Measurements from ENCODE around the gene MAP2K1. TPM values are rescaled to one million over a fixed set of nuclear protein-coding genes. Genes with fewer than 3 reads are reported as not detected.

Gene MAP2K1
- total RNA-seq, 1 donor from 2014 or later, result 84.3 TPM

DNA sequence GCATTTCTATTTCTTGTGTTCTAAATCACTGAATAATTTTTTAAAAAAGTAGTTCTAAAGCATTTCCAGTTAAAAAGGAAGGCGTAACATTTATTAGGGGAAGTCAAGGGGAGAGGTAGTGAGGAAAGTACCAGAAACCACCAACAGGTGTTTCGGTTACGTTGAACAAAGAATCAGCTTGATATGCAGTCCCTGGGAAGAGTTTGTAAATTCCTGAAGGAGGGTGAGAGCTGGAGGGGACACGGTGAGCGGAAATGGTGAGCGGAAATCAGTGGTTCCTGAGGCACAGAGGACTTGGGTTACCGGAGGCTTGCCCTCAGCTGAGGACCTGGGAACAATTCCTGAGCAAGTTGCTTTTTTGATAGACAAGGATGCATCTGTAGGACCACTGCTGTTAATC, 17.8 kb downstream of the MAP2K1 start:
- no peak for DNase-seq (ENCODE audit: low read depth)
- no peak overlapping the region for H3K4me3 ChIP-seq (ENCODE audit: low read depth, low read length)
- TF ChIP-seq, protein P1, sequence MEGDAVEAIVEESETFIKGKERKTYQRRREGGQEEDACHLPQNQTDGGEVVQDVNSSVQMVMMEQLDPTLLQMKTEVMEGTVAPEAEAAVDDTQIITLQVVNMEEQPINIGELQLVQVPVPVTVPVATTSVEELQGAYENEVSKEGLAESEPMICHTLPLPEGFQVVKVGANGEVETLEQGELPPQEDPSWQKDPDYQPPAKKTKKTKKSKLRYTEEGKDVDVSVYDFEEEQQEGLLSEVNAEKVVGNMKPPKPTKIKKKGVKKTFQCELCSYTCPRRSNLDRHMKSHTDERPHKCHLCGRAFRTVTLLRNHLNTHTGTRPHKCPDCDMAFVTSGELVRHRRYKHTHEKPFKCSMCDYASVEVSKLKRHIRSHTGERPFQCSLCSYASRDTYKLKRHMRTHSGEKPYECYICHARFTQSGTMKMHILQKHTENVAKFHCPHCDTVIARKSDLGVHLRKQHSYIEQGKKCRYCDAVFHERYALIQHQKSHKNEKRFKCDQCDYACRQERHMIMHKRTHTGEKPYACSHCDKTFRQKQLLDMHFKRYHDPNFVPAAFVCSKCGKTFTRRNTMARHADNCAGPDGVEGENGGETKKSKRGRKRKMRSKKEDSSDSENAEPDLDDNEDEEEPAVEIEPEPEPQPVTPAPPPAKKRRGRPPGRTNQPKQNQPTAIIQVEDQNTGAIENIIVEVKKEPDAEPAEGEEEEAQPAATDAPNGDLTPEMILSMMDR (conservative IDR thresholded peaks at IDR 0.05; ENCODE audit: low read depth, low read length), result peak; percentile 14

DNA sequence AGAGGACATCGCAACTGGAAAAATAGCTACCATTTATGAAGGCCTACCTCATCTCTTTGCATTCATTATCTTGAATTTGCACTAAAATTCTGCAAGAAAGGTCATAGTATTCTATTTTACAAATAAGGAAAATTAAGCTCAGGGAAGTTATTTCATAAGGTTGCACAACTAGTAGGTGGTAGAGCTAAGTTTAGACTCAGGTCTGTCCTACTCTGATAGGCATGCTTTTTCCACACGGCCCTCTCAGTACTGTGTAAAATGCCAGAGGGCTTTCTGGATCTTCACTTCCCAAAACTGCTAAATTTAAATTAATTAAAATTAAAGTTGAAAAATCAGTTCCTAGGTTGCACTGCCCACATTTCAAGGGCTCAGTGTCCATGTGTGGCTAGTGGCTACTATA, 18.3 kb downstream of the MAP2K1 start:
- TF ChIP-seq, protein P1 (conservative IDR thresholded peaks at IDR 0.05; ENCODE audit: low read depth, low read length), result no peak
- DNase-seq (ENCODE audit: low read depth), result no peak
- no peak overlapping the region for H3K4me3 ChIP-seq (ENCODE audit: low read depth, low read length)

DNA sequence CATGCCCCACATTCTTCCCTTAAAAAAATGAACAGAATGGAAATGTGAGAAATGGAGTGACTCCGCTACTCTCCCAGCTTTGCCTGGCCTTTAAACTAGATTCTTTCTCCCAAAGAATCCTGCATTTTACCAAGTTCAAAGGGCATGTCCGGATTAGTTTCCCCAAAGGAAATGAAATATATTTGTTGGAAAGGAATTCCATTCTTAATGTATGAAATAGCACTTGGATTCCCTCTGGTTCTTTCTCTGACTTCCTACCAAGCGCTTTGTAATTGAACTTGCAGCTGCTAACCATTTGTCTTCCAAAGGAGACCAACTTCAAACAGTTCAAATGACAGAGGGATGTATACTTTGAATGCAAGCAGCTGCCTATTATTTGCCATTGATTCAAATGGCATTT, 18.9 kb downstream of the MAP2K1 start:
- TF ChIP-seq, protein P1 (conservative IDR thresholded peaks at IDR 0.05; ENCODE audit: low read depth, low read length), result no peak
- DNase-seq (ENCODE audit: low read depth), result no peak
- H3K4me3 ChIP-seq (ENCODE audit: low read depth, low read length), result no peak overlapping the region

DNA sequence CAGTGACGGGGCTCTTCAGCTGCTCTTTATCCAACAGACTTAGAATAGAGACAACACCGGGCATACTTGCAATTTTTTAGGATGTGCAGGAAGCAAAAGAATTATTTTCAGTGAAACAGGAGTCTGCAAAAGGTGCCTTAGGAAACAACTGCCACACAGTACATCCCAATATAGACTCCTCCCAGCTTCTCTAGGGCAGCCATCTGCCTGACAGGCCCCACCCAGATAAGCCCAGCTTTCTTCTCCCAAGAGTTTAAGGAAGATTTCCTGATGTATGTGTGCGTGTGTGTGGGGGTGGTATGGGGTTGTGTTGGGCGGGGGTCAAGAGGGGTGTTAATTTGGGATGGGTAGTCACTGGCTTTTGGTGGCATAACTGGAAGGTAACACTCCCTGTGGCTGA, 21.5 kb downstream of the MAP2K1 start:
- H3K4me3 ChIP-seq (ENCODE audit: low read depth, low read length), result no peak overlapping the region
- TF ChIP-seq, protein P1 (conservative IDR thresholded peaks at IDR 0.05; ENCODE audit: low read depth, low read length), result no peak
- DNase-seq (ENCODE audit: low read depth), result no peak

DNA sequence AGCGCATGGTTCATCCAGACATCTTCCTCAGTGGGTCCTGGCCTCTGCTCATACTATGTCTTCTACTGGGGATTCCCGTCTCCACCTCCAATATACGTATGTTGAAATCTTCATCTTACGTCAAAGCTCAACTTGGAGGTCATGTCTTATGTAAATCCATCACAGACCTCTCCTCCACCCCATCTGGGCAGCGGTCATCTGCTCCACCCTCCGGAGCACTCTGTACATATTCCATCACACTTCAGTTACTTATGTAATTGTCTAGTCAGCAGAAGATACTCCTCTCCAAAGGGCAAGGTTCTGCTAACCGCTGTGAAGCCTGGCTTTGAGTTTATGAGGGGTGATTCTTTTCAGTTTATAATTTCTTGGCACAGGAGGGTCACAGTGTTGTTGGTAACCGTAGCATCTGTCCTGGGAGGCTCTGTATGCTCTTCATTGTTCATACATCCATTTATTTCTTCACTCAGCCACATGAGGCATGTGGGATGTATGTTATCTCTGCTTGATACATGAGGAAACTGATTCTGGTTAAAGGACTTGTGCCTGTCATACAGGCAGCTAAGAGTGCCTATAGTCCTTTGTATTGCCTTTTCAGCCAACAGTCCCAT, 22.1 kb downstream of the MAP2K1 start:
- DNase-seq (ENCODE audit: low read depth), result no peak

DNA sequence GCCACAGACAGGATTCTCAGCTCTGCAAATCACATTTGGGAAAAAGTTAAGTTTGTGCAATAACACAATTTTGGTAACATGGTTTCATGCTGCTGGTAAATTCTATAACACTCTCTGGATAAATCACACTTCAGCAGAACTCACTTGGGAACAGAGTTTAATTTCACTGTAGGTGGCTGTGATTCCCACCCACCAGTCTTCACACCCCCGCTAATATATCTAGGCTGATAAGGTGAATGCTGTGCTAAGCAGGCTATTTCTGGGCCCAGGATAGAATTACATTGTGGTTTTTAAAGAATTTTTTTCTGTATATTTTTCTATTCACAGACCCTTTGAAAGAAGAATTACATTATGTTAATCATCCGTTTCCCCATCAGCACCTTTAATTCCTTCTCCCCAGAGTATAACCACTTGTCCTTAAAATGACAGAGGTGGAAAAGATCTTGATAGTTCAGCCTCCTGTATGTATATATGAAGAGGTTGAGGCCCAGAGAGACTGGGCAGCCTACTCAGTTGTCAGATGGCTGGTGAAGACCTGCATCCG, 22.9 kb downstream of the MAP2K1 start:
- TF ChIP-seq, protein P1 (conservative IDR thresholded peaks at IDR 0.05; ENCODE audit: low read depth, low read length), result no peak
- DNase-seq (ENCODE audit: low read depth), result no peak
- H3K4me3 ChIP-seq (ENCODE audit: low read depth, low read length), result no peak overlapping the region

More for the DNA sequence above, 22.1 kb downstream of the MAP2K1 start:
- no peak overlapping the region for H3K4me3 ChIP-seq (ENCODE audit: low read depth, low read length)
- TF ChIP-seq, protein P1 (conservative IDR thresholded peaks at IDR 0.05; ENCODE audit: low read depth, low read length), result no peak

DNA sequence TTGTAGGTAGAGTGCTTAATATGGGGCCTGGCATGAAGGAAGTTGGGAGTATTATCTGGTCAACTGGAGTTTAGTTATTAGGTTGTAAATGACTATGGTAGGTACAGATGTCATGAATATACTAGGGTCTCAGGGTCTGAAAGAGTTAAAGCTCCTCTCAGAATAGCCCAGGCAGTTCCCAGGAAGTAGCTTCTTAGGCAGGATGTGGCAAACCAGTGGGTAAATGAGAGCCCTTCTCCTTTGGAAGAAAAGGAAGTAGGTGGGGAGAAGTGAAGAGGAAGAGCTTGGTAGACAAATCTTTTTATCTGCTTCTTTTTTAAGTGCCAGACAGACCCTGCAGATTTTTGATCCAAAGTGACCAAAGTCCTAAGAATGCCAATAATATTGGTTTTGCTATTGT, 24.5 kb downstream of the MAP2K1 start:
- no peak for DNase-seq (ENCODE audit: low read depth)
- no peak overlapping the region for H3K4me3 ChIP-seq (ENCODE audit: low read depth, low read length)
- TF ChIP-seq, protein P1 (conservative IDR thresholded peaks at IDR 0.05; ENCODE audit: low read depth, low read length), result no peak

Measured in epithelial cell of proximal tubule (primary cell).